ENCODE data around the gene DLG2.
A peak's percentile ranks its signal among the peaks of the same experiment; 100 is the strongest.

Gene DLG2

GRCh38 chr11:83881428-83881827, 1745.7 kb downstream of the DLG2 start:
- no peak for DNase-seq

GRCh38 chr11:83871054-83871453, 1756.1 kb downstream of the DLG2 start:
- no peak for DNase-seq

DNA sequence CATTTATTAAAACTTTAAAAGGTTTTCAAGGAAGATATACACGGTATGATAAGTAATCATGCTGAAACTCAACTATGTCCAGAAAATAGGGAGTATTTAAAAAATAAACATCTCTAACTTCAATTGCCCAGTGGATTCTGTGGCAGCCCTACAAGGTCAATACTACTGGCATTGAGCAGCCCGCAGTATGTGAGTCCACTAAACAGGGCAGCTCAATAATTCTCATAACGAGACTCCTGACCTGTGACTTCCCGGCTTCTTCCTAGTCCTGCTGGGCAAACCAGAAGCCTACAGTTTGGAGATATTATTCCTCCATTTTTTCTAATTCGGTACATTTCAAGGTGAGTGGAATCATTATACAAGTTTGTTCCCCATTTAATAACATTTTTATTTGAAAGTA, 1760.5 kb downstream of the DLG2 start:
- DNase-seq = no peak

- DNase-seq = no peak
Observed at GRCh38 chr11:83865636-83866461, 1761.3 kb downstream of the DLG2 start.

GRCh38 chr11:83864412-83865057, 1762.6 kb downstream of the DLG2 start:
- no peak for DNase-seq

- no peak for DNase-seq
Observed at GRCh38 chr11:83863272-83863671, 1763.9 kb downstream of the DLG2 start.

DNA sequence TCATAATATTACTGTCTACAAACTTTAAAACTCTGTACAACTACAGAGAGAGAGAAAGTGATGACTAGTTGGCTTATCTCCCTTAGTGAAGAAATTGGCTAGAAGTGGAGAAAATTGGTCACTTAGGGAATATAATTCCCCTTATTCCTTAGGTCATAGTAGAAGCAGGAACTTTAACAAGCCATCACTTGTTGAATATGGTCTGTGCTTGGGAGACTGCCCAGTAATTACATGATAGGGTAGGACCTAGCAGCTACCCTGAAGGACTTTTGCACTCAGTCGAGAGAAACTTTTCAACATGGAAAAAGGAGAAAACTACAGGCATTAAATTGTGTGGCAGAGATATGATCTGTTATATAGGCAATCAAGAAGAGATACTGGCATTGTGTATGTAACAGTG, 1764.5 kb downstream of the DLG2 start:
- DNase-seq = no peak

- DNase-seq = no peak
Observed at GRCh38 chr11:83862033-83862432, 1765.1 kb downstream of the DLG2 start.

GRCh38 chr11:83858694-83859093, 1768.5 kb downstream of the DLG2 start:
- no peak for DNase-seq

- no peak for DNase-seq
Observed at GRCh38 chr11:83855237-83855636, 1771.9 kb downstream of the DLG2 start.

- no peak for DNase-seq
Observed at GRCh38 chr11:83852775-83853442, 1774.2 kb downstream of the DLG2 start.

DNA sequence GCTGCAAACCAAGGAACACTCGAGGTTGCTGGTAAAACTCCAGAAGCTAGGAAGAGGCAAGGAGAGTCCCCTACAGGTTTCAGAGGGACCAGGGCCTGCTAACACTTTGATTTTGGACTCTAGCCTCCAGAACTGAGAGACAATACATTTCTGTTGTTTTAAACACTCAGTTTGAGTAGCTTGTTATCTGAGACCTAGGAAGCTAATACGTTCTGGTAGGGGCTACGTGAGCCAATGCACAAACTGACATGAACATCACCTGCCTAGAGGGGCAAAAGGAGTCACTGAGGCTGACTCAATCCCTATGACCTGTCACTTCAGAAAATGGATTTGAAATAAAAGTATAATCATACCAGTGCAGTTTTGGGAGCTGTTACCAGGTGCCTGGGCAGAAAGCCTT, 1775.1 kb downstream of the DLG2 start:
- DNase-seq = no peak

- DNase-seq = no peak
Observed at GRCh38 chr11:83847467-83848034, 1779.6 kb downstream of the DLG2 start.

GRCh38 chr11:83845797-83846196, 1781.3 kb downstream of the DLG2 start:
- DNase-seq = no peak

GRCh38 chr11:83840326-83840725, 1786.8 kb downstream of the DLG2 start:
- no peak for DNase-seq

- peak in 39 of 56 donors; percentile 1 to 65 (median 25) for DNase-seq
Observed at GRCh38 chr11:83836883-83837654, 1790.1 kb downstream of the DLG2 start.

GRCh38 chr11:83836065-83836464, 1791.1 kb downstream of the DLG2 start:
- no peak for DNase-seq

DNA sequence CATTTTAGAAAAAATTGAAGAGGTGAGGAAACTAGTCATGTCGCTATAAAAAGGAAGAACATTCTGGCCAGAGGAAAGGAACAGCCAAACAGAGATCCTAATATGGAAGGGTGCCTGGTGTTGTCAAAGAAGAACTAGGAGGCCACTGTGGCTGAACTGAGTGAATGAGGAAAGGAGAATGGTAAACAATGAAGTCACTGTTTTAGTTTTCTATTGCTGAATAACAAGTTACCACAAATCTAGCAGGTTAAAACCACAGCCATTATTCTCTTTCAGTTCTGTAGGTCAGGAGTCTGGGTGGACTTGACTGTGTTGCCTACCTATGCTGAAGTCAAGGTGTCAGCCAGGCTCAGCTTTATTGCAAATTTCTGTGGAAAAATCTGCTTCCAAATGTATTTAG, 1791.7 kb downstream of the DLG2 start:
- no peak for DNase-seq

DNA sequence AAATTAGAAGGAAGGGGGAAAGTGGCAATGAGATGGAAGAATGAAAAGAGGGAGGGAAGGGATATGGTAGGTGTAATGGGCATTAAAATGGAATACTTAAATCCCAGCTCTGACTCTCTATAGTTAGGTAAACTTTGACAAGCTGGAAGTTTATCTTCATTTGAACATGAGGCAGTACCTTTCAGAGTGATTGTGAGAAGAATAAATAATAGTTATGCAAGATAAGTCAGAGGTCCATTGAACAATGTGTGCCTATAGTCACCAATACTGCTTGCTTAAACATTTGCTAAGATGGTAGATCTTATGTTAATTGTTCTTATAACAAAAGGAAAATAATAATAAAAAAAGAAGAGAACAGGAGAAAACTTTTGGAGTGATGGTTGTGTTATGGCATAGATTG, 1795.2 kb downstream of the DLG2 start:
- DNase-seq = no peak

DNA sequence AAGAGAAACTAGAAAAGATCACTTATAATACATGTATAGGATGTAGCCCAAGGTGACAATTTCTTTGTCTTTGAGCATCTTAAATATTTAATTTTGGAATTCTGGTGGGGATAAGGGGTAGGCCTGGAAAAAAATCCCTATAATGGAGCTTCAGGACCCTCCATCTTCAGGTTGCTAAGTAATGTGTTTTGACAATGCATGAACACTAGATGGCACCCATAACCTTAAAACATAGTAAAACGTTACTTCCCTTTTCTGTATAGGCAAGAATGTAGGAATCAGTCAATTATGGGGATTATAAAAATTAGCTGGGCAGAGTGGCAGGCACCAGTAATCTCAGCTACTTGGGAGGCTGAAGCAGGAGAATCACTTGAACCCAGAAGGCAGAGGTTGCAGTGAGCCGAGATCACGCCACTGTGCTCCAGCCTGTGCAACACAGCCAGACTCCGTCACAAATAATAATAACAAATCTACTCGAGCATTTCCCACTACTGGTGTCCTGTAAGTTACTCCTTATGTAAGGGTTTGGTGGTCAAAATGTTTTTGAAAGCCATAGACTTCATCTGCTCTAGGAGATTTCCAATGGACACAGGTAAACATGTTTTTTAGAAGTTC, 1799.1 kb downstream of the DLG2 start:
- peak in 1 of 56 donors; percentile 34 for DNase-seq

DNA sequence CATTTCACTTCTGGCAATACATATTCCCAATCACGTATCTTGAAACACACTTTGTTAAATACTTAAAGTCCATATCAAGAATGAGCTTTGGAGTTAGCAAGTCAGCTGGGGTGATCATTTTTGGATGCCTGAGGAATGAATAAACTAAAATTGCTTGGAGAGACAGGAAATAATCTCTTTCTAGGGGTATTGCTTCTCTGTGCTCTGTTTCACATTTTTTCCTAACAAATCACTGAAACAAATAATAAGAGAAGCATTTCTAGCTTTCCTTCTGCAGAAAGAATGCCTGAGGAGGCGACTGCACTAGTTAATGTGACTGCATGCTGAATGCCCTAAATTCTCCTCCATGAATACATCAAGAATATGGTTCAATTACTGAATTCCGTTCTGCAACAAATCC, 1799.6 kb downstream of the DLG2 start:
- no peak for DNase-seq

Data from amygdala (tissue), 56 donors.